CD4-positive, alpha-beta T cell treated with Interleukin-4 for 1 hour (primary cell): ENCODE results near the gene ALPP.
A peak's percentile ranks its signal among the peaks of the same experiment; 100 is the strongest.
"Not testable (repeated sequence)": the region's sequence is repeated elsewhere in the genome, so short reads cannot be mapped to it uniquely, and the experiment has no call there.

ENCODE experiments used
- DNase-seq, 2 donors: peaks; one replicate each; pipeline ENCODE4 v3.0.0-alpha.2; 2020 to 2022

ALPP gene

GRCh38 chr2:232341061-232341738 is 37.4 kb upstream of the ALPP start:
- DNase-seq = no peak

GRCh38 chr2:232341739-232342126 is 36.8 kb upstream of the ALPP start:
- DNase-seq = no peak

GRCh38 chr2:232342635-232343565 is 35.7 kb upstream of the ALPP start:
- no peak for DNase-seq

GRCh38 chr2:232343821-232344220 is 34.7 kb upstream of the ALPP start:
- DNase-seq = no peak

- DNase-seq = no peak
Measured at GRCh38 chr2:232345251-232345650, 33.3 kb upstream of the ALPP start.

GRCh38 chr2:232347369-232347768 is 31.2 kb upstream of the ALPP start:
- DNase-seq = no peak

GRCh38 chr2:232348936-232349335 is 29.6 kb upstream of the ALPP start:
- no peak for DNase-seq

- DNase-seq = no peak
Measured at GRCh38 chr2:232349546-232349945, 29.0 kb upstream of the ALPP start.

- no peak for DNase-seq
Measured at GRCh38 chr2:232349946-232350635, 28.5 kb upstream of the ALPP start.

- no peak for DNase-seq
Measured at GRCh38 chr2:232350804-232351685, 27.5 kb upstream of the ALPP start.

- DNase-seq = no peak
Measured at GRCh38 chr2:232351686-232352510, 26.7 kb upstream of the ALPP start.

- no peak for DNase-seq
Measured at GRCh38 chr2:232352511-232353091, 25.9 kb upstream of the ALPP start.

GRCh38 chr2:232353096-232353495 is 25.5 kb upstream of the ALPP start:
- DNase-seq = no peak

- no peak for DNase-seq
Measured at GRCh38 chr2:232353660-232354059, 24.9 kb upstream of the ALPP start.

GRCh38 chr2:232354069-232354468 is 24.5 kb upstream of the ALPP start:
- no peak for DNase-seq

- DNase-seq = no peak
Measured at GRCh38 chr2:232361646-232362045, 16.9 kb upstream of the ALPP start.

- DNase-seq = no peak
Measured at GRCh38 chr2:232362174-232362900, 16.2 kb upstream of the ALPP start.

- not testable (repeated sequence) for DNase-seq
Measured at GRCh38 chr2:232363064-232363783, 15.3 kb upstream of the ALPP start.

- DNase-seq = peak in 1 of 2 donors; percentile 27
Measured at GRCh38 chr2:232363784-232364615, 14.6 kb upstream of the ALPP start.
